ENCODE measurements around the gene TM4SF4. TPM values are rescaled to one million over a fixed set of nuclear protein-coding genes. Genes with fewer than 3 reads are reported as not detected.

TM4SF4 gene
- polyA plus RNA-seq, 1 donor (not counting 4 experiments of a cell fraction or from before 2014, with no cell fraction given) = not detected

- H3K27ac ChIP-seq (ENCODE audit: control insufficient read depth, insufficient read depth, low read length) = no peak overlapping the region
- no peak for TF ChIP-seq CTCF (optimal IDR thresholded peaks at IDR 0.05 in 1 of 3, IDR thresholded peaks at IDR 0.05 in 1 of 3, conservative IDR thresholded peaks at IDR 0.05 in 1 of 3; ENCODE audit: extremely low read depth in 1 of 3, insufficient read depth in 2 of 3, low read length in 3 of 3)
- TF ChIP-seq EZH2 (IDR thresholded peaks at IDR 0.05; ENCODE audit: low read length) = no peak
- H3K4me1 ChIP-seq (ENCODE audit: control insufficient read depth, extremely low read depth, insufficient read depth, low read length) = no peaks in the 10 kb centered on the region
- peaks cover 1 to 4% of the 10 kb centered on the region in 2 experiments for H3K36me3 ChIP-seq (ENCODE audit: control insufficient read depth in 2 of 2, extremely low read depth in 1 of 2, insufficient read depth in 2 of 2, low read length in 2 of 2)
- no peak overlapping the region for H2AFZ ChIP-seq (ENCODE audit: control insufficient read depth, low read length)
- no peak for DNase-seq (ENCODE audit: low read depth, low spot score)
- dilution Hi-C loops (cut with MboI; ENCODE audit: extremely low pct_ligation_motif_present, low sequenced_read_pairs) = no loop called here
- FAIRE-seq = no peak
- H3K79me2 ChIP-seq (ENCODE audit: control insufficient read depth, insufficient read depth, low read length) = no peaks in the 10 kb centered on the region
- no peaks in the 10 kb centered on the region for H3K27me3 ChIP-seq (ENCODE audit: control insufficient read depth, extremely low read depth, insufficient read depth, low read length)
- H3K9me1 ChIP-seq (ENCODE audit: control insufficient read depth, extremely low read depth, insufficient read depth, low read length) = no peaks in the 10 kb centered on the region
- no peaks in the 10 kb centered on the region for H4K20me1 ChIP-seq (ENCODE audit: control insufficient read depth, extremely low read depth, insufficient read depth, low read length)
- no peak overlapping the region for H3K4me2 ChIP-seq (ENCODE audit: control insufficient read depth, extremely low read depth, insufficient read depth, low read depth, low read length)
- no peak overlapping the region for H3K4me3 ChIP-seq (ENCODE audit: control insufficient read depth in 2 of 3, extremely low read depth in 1 of 3, insufficient read depth in 2 of 3, low read depth in 1 of 3, low read length in 3 of 3)
- H3K9me3 ChIP-seq (ENCODE audit: control insufficient read depth, low read depth, low read length) = no peaks in the 10 kb centered on the region
- H3K9ac ChIP-seq (ENCODE audit: control insufficient read depth, extremely low read depth, insufficient read depth, low read length) = no peak overlapping the region
Measured at GRCh38 chr3:149514471-149514870, 40.0 kb downstream of the TM4SF4 start.

GRCh38 chr3:149515249-149515648, 40.8 kb downstream of the TM4SF4 start:
- H3K4me3 ChIP-seq (ENCODE audit: control insufficient read depth in 2 of 3, extremely low read depth in 1 of 3, insufficient read depth in 2 of 3, low read depth in 1 of 3, low read length in 3 of 3) = no peak overlapping the region
- no peak overlapping the region for H2AFZ ChIP-seq (ENCODE audit: control insufficient read depth, low read length)
- H3K4me1 ChIP-seq (ENCODE audit: control insufficient read depth, extremely low read depth, insufficient read depth, low read length) = no peaks in the 10 kb centered on the region
- H3K9ac ChIP-seq (ENCODE audit: control insufficient read depth, extremely low read depth, insufficient read depth, low read length) = no peak overlapping the region
- no peaks in the 10 kb centered on the region for H3K9me3 ChIP-seq (ENCODE audit: control insufficient read depth, low read depth, low read length)
- no peak overlapping the region for H3K4me2 ChIP-seq (ENCODE audit: control insufficient read depth, extremely low read depth, insufficient read depth, low read depth, low read length)
- H3K36me3 ChIP-seq (ENCODE audit: control insufficient read depth in 2 of 2, extremely low read depth in 1 of 2, insufficient read depth in 2 of 2, low read length in 2 of 2) = peaks cover 1 to 8% of the 10 kb centered on the region in 2 experiments
- dilution Hi-C loops (cut with MboI; ENCODE audit: extremely low pct_ligation_motif_present, low sequenced_read_pairs) = no loop called here
- DNase-seq (ENCODE audit: low read depth, low spot score) = no peak
- no peaks in the 10 kb centered on the region for H4K20me1 ChIP-seq (ENCODE audit: control insufficient read depth, extremely low read depth, insufficient read depth, low read length)
- no peaks in the 10 kb centered on the region for H3K9me1 ChIP-seq (ENCODE audit: control insufficient read depth, extremely low read depth, insufficient read depth, low read length)
- H3K27me3 ChIP-seq (ENCODE audit: control insufficient read depth, extremely low read depth, insufficient read depth, low read length) = no peaks in the 10 kb centered on the region
- TF ChIP-seq EZH2 (IDR thresholded peaks at IDR 0.05; ENCODE audit: low read length) (no peak), CTCF (optimal IDR thresholded peaks at IDR 0.05 in 1 of 3, IDR thresholded peaks at IDR 0.05 in 1 of 3, conservative IDR thresholded peaks at IDR 0.05 in 1 of 3; ENCODE audit: extremely low read depth in 1 of 3, insufficient read depth in 2 of 3, low read length in 3 of 3) (no peak)
- no peak overlapping the region for H3K27ac ChIP-seq (ENCODE audit: control insufficient read depth, insufficient read depth, low read length)
- no peak for FAIRE-seq
- H3K79me2 ChIP-seq (ENCODE audit: control insufficient read depth, insufficient read depth, low read length) = no peaks in the 10 kb centered on the region

Data from keratinocyte (primary cell).